Measurements from ENCODE around the gene KCNK18. TPM values are rescaled to one million over a fixed set of nuclear protein-coding genes. Genes with fewer than 3 reads are reported as not detected.

Gene KCNK18
- total and polyA plus RNA-seq, 3 experiments from 2014 or later, result not detected

- Histone ChIP-seq H3K27ac (ENCODE audit: low read depth, low read length) (no peak overlapping the region), H3K36me3 (ENCODE audit: insufficient read depth, low read length) (no peaks in the 10 kb centered on the region), H3K27me3 (ENCODE audit: insufficient read depth, low read length, poor library complexity, severe bottlenecking) (peaks cover 4% of the 10 kb centered on the region), H3K4me3 (ENCODE audit: low read length) (no peak overlapping the region), H3K9me3 (ENCODE audit: low read length) (no peaks in the 10 kb centered on the region), H3K4me1 (ENCODE audit: insufficient read depth, low read length) (no peaks in the 10 kb centered on the region)
- ChIA-PET POLR2A (no interaction called here), CTCF (no interaction called here)
- peaks cover 19 to 69% of the 10 kb centered on the region in 2 donors for H3K27me3 Mint-ChIP-seq
- no peaks in the 10 kb centered on the region for H3K9me3 Mint-ChIP-seq
- peaks cover 4 to 9% (median 6%) of the 10 kb centered on the region in 3 donors for H3K4me1 Mint-ChIP-seq
- no peak for DNase-seq
- H3K4me3 Mint-ChIP-seq, result no peak overlapping the region
- no peak overlapping the region for H3K27ac Mint-ChIP-seq
- H3K36me3 Mint-ChIP-seq, result no peaks in the 10 kb centered on the region
Measured at GRCh38 chr10:117259279-117259678, 62.0 kb downstream of the KCNK18 start.

Other genes starting within 250 kb of the KCNK18 start
- gene SHTN1, start 192.3 kb upstream of the KCNK18 start, total RNA-seq, result under 1 TPM; 0.28 to 0.38 TPM
- gene SHTN1, start 192.3 kb upstream of the KCNK18 start, polyA plus RNA-seq, result not detected
- not detected for gene VAX1, start 59.2 kb upstream of the KCNK18 start, total RNA-seq
- gene VAX1, start 59.2 kb upstream of the KCNK18 start, polyA plus RNA-seq, result not detected
- under 1 TPM in 1 of 2 experiments, not detected in 1; 0.07 TPM for gene SLC18A2, start 43.6 kb downstream of the KCNK18 start, total RNA-seq
- gene SLC18A2, start 43.6 kb downstream of the KCNK18 start, polyA plus RNA-seq, result 0.08 TPM
- gene PDZD8, start 178.0 kb downstream of the KCNK18 start, total RNA-seq, result 10 to 100 TPM; 29.8 to 31.1 TPM
- 15.8 TPM for gene PDZD8, start 178.0 kb downstream of the KCNK18 start, polyA plus RNA-seq

Data from CD8-positive, alpha-beta memory T cell (primary cell).